Cardiac fibroblast (primary cell): ENCODE measurements around the gene CHI3L1.

Experiments
- DNase-seq, 2 donors: peaks; one replicate each; pipeline versions ENCODE4 v3.0.0 to v3.0.0-alpha.2; 2010; ENCODE audit warnings: low read depth in 2 of 2
- H3K4me3 ChIP-seq, 2 donors: replicated peaks in 1 of 2; 1 replicate in 1 of 2; 2 replicates in 1 of 2; pipeline ENCODE4 v1.5.1; 2011; ENCODE audit warnings: low read depth in 2 of 2, low read length in 2 of 2, mild to moderate bottlenecking in 2 of 2, moderate library complexity in 1 of 2
- TF ChIP-seq, protein P1 (sequence below): IDR thresholded peaks from one replicate; pipeline ENCODE4 v1.5.1; 2011; ENCODE audit warnings: low read depth, mild to moderate bottlenecking, low read length, inconsistent platforms

Gene CHI3L1

DNA sequence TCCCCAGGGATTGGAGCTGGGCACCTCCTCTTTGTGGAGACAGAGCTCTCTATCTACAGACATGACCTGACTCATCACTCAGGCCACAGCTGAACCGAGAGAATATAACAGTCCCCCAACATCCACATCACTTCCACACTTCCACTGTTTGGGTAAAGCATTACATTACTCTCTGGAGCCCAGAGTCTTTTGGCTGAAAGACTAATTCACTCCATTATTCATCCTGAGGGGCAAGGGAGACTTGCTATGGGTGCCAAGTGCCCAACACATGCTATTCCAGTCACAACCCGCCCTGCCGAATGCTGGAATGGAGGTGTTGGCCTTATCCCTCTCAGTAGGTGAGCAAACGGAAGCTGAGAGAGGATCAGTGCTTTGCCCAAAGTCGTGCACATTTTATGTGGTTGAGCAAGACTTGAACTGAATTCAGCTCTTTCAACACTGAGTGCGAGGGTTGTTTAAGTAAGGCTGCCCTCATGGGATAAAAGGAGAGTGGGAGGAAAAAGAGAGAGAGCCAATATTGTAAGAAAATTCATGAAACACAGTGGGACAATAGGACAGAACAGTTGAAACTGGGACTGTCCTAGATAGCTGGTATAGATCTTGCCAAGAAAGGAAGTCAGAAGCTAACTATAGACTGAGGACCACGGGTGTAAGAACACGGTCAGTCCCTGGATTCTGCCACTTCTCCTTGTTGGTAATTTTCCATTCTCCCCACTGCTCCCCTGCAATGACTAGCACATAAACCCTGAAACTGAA lies 13.5 kb upstream of the CHI3L1 start:
- no peak overlapping the region for H3K4me3 ChIP-seq
- DNase-seq: peak; percentile 82 to 97
- TF ChIP-seq, protein P1, sequence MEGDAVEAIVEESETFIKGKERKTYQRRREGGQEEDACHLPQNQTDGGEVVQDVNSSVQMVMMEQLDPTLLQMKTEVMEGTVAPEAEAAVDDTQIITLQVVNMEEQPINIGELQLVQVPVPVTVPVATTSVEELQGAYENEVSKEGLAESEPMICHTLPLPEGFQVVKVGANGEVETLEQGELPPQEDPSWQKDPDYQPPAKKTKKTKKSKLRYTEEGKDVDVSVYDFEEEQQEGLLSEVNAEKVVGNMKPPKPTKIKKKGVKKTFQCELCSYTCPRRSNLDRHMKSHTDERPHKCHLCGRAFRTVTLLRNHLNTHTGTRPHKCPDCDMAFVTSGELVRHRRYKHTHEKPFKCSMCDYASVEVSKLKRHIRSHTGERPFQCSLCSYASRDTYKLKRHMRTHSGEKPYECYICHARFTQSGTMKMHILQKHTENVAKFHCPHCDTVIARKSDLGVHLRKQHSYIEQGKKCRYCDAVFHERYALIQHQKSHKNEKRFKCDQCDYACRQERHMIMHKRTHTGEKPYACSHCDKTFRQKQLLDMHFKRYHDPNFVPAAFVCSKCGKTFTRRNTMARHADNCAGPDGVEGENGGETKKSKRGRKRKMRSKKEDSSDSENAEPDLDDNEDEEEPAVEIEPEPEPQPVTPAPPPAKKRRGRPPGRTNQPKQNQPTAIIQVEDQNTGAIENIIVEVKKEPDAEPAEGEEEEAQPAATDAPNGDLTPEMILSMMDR: no peak

DNA sequence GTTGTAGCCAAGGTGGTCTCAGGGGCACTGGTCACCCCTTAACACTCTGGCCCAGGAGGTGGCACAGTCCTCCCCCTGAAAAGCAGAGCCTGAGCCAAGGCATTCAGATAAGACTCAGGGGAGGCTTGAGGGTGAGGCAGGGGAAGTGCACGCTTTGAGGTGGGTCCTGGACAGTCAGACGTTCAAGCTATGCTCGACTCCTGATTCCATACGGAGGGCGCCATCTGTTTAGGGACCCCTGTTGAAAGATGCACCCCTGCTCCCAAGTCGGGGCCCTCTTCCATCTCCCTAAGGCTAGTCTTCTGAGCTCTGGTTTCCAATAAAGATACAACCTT lies 12.9 kb upstream of the CHI3L1 start:
- TF ChIP-seq, protein P1: no peak
- DNase-seq: no peak
- H3K4me3 ChIP-seq: no peak overlapping the region

DNA sequence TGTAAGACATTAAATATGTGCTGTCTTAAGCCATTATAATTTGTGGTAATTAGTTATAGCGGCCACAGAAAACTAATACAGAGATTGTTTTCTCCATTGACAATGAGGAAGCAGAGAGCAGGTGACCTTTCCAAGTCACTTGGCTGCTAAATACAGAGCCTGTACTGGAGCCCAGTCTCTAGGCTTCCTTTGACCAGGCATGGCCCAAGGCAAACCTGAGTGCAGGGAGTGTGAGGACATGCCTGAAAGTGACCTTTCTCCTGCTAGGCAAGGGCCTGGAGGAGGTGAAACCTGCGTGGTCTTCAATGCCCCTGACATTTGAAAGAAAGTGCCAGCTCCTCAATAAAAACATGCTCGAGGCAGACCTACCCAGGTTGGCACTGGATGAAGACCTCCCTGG lies 12.5 kb upstream of the CHI3L1 start:
- TF ChIP-seq, protein P1: no peak
- H3K4me3 ChIP-seq: no peak overlapping the region
- DNase-seq: no peak

DNA sequence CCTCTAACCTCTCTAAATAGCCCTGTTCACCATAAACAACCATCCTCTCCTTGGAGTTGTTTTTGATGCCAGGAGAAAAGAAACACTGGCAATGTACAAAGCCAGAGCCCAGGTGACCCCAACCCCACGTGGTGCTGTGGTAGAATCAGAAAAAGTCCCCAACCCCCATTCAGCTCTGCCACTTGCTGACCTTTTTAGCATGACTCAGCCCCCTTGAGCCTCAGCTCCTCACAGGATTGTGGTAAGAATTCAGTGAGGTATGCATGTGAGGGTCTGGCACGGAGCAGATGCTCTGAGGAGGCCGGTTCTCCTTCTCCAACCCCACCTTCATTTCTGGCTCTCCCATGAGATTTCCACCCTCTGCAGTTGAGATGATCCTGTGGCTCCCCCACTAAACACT lies 11.1 kb upstream of the CHI3L1 start:
- peak; percentile 62 to 90 for DNase-seq
- TF ChIP-seq, protein P1: no peak
- no peak overlapping the region for H3K4me3 ChIP-seq

DNA sequence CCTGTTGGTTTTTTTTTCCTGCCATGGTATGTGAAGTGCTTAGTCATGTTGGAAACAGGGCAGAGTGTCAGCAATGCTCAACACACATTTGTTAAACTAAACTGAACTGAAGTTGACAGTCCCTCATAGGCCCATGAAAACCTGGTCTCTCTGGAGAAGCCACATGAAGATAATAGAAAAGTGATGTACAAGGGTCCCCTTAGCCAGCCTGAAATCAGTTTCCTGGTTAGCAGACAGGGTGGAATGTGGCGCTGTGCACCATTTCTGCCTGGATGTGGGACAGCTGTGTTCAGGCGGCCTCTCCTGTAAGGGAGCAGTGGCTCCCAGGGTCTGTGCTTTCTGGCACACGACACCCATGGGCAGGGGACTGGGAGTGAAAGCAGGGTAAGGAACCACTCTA lies 9.9 kb upstream of the CHI3L1 start:
- TF ChIP-seq, protein P1: peak; percentile 1
- DNase-seq: no peak
- H3K4me3 ChIP-seq: no peak overlapping the region

DNA sequence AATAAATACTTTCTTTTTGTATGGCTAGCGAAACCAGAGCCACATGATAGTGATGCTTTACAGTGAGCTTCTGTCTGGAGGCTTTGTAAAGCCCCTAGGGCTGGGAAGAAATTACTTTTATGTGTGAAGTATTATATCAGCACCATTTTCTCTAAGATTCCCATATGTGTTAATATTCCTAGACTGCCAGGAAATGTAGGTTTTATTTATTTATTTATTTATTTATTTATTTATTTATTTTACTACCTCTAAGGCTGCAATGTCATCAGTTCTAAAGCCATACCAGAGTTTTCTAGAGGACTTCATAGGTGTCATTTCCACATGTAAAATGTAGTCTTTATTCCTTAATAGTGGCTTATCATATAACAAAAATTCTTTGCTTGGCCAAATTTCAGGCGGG lies 4.4 kb upstream of the CHI3L1 start:
- DNase-seq: no peak
- TF ChIP-seq, protein P1: no peak
- H3K4me3 ChIP-seq: no peak overlapping the region

DNA sequence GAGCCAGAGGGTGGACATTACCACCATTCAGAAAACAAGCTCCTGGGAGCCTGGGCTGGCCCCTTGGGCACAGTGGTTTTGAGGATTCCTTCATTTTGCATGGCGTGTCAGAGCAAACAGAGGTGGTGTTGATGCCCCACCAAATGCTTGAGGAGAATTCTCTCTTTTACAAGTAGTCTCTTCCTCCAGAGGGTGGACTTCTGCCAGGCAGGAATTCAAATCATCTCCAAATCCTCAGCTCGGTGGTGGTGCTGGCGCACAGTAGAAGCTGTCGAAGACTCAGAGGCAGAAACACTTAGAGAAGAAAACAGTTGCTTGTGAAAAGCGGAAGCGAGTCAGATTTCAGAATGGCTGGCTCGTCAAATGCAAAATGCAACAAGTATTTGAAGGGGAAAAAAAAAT lies 3.4 kb upstream of the CHI3L1 start:
- H3K4me3 ChIP-seq: no peak overlapping the region
- peak in 1 of 2 donors; percentile 68 for DNase-seq
- TF ChIP-seq, protein P1: no peak
